GM23338 (cell line): ENCODE data around the gene NDST1. TPM values are rescaled to one million over a fixed set of nuclear protein-coding genes. Genes with fewer than 3 reads are reported as not detected.

Experiments used
- ATAC-seq: fragments of 200-7000 bp; cut with Tn5 transposase; 3 replicates; pipeline ENCODE4 v1.9.1; 2020
- DNase-seq: peaks from one replicate; pipeline ENCODE4 v3.0.0-alpha.2; 2015; ENCODE audit warnings: low spot score
- H2AFZ ChIP-seq: fragments of 200-600 bp; sonication (generic); 2 replicates; pipeline ENCODE4 v1.8.0; 2016; ENCODE audit warnings: antibody characterized with exemption, mild to moderate bottlenecking, moderate library complexity
- H3F3A ChIP-seq: fragments of 200-600 bp; sonication (generic); replicated peaks from 2 replicates; pipeline ENCODE4 v1.8.0; 2017; ENCODE audit warnings: antibody characterized with exemption, mixed run types, low read depth
- H3K27ac ChIP-seq: fragments of 200-600 bp; sonication (generic); 2 replicates; pipeline ENCODE4 v1.6.1; 2016; ENCODE audit warnings: low read depth
- H3K27me3 ChIP-seq: fragments of 200-600 bp; sonication (generic); 2 replicates; pipeline ENCODE4 v1.8.0; 2016; ENCODE audit warnings: mild to moderate bottlenecking, mixed run types, moderate library complexity; ENCODE audit not compliant: insufficient read depth
- H3K36me3 ChIP-seq: fragments of 200-600 bp; sonication (generic); 2 replicates; pipeline ENCODE4 v1.8.0; 2016; ENCODE audit warnings: mild to moderate bottlenecking; ENCODE audit not compliant: insufficient read depth
- H3K4me1 ChIP-seq: fragments of 200-600 bp; sonication (generic); 2 replicates; pipeline ENCODE4 v1.8.0; 2016; ENCODE audit warnings: mild to moderate bottlenecking, moderate library complexity; ENCODE audit not compliant: insufficient read depth
- H3K4me2 ChIP-seq: fragments of 200-600 bp; sonication (generic); 2 replicates; pipeline ENCODE4 v1.7.1; 2017; ENCODE audit warnings: mixed run types
- H3K4me3 ChIP-seq: fragments of 200-600 bp; sonication (generic); 2 replicates; pipeline ENCODE4 v1.6.1; 2016; ENCODE audit warnings: mixed run types
- H3K79me2 ChIP-seq: fragments of 200-600 bp; sonication (generic); replicated peaks from 2 replicates; pipeline ENCODE4 v1.8.0; 2017; ENCODE audit warnings: mild to moderate bottlenecking; ENCODE audit not compliant: insufficient read depth
- H3K9me2 ChIP-seq: fragments of 200-600 bp; sonication (generic); 2 replicates; pipeline ENCODE4 v1.8.0; 2017; ENCODE audit not compliant: insufficient read depth
- H4K20me1 ChIP-seq: fragments of 200-600 bp; sonication (generic); replicated peaks from 2 replicates; pipeline ENCODE4 v1.8.0; 2017; ENCODE audit warnings: mild to moderate bottlenecking; ENCODE audit not compliant: insufficient read depth
- H3K27ac Mint-ChIP-seq: 2 replicates; pipeline ENCODE4 v1.8.0; 2020; ENCODE audit warnings: inconsistent platforms, mild to moderate bottlenecking, moderate library complexity, mixed read lengths
- H3K27me3 Mint-ChIP-seq: 3 replicates; pipeline ENCODE4 v1.8.0; 2022; ENCODE audit warnings: low read depth, mild to moderate bottlenecking, moderate library complexity, mixed read lengths, inconsistent platforms; ENCODE audit not compliant: insufficient read depth, poor library complexity
- H3K36me3 Mint-ChIP-seq: 3 replicates; pipeline ENCODE4 v1.8.0; 2021; ENCODE audit warnings: low read depth, mild to moderate bottlenecking, inconsistent platforms, moderate library complexity, mixed read lengths
- H3K4me1 Mint-ChIP-seq: 3 replicates; pipeline ENCODE4 v1.8.0; 2020; ENCODE audit warnings: mild to moderate bottlenecking, inconsistent platforms, mixed read lengths
- H3K4me3 Mint-ChIP-seq: 3 replicates; pipeline ENCODE4 v1.8.0; 2021; ENCODE audit warnings: moderate library complexity, mild to moderate bottlenecking, inconsistent platforms, mixed read lengths
- H3K9me3 Mint-ChIP-seq: 3 replicates; pipeline ENCODE4 v1.8.0; 2020; ENCODE audit warnings: moderate library complexity, mild to moderate bottlenecking, inconsistent platforms, mixed read lengths
- CREB1 ChIP-seq: fragments of 250-450 bp; sonication (Bioruptor Pico); IDR thresholded peaks from 2 replicates; pipeline ENCODE4 v1.5.0; 2020; ENCODE audit warnings: low read depth, mild to moderate bottlenecking, moderate library complexity
- ETS1 ChIP-seq: IDR thresholded peaks from 2 replicates; pipeline ENCODE4 v1.6.1; 2016; ENCODE audit warnings: antibody characterized with exemption
- EZH2 ChIP-seq: fragments of 200-600 bp; sonication (generic); IDR thresholded peaks from one replicate; pipeline ENCODE4 v1.8.0; 2017; ENCODE audit warnings: antibody characterized with exemption, mild to moderate bottlenecking, low read depth; ENCODE audit not compliant: unreplicated experiment
- EZH2phosphoT487 ChIP-seq: fragments of 200-600 bp; sonication (generic); IDR thresholded peaks from one replicate; pipeline ENCODE4 v1.8.1; 2018; ENCODE audit warnings: antibody characterized with exemption; ENCODE audit not compliant: unreplicated experiment
- JUNB ChIP-seq: IDR thresholded peaks from one replicate; pipeline ENCODE4 v1.6.1; 2016; ENCODE audit warnings: antibody characterized with exemption; ENCODE audit not compliant: unreplicated experiment
- NANOG ChIP-seq: IDR thresholded peaks from 2 replicates; pipeline ENCODE4 v1.6.1; 2016; ENCODE audit warnings: antibody characterized with exemption, borderline replicate concordance
- POLR2AphosphoS5 ChIP-seq: IDR thresholded peaks from 2 replicates; pipeline ENCODE4 v1.6.1; 2016; ENCODE audit warnings: antibody characterized with exemption, low read depth
- STAT1 ChIP-seq: IDR thresholded peaks from one replicate; pipeline ENCODE4 v1.6.1; 2016; ENCODE audit warnings: antibody characterized with exemption; ENCODE audit not compliant: unreplicated experiment
- ZNF114 ChIP-seq: fragments of 250-450 bp; sonication (Bioruptor Pico); IDR thresholded peaks from 2 replicates; pipeline ENCODE4 v1.5.0; 2020; ENCODE audit warnings: mild to moderate bottlenecking, moderate library complexity
- ZNF331 ChIP-seq: fragments of 250-450 bp; sonication (Bioruptor Pico); IDR thresholded peaks from 2 replicates; pipeline ENCODE4 v1.5.0; 2020; ENCODE audit warnings: low read depth, mild to moderate bottlenecking, moderate library complexity
- polyA plus RNA-seq: library from polyadenylated mRNA; unstranded; fragments of >200 nt; fragmentation: Nextera tagmentation; extraction: Ambion mirVana; gene quantifications from 2 replicates; pipeline ENCODE4 v1.2.1, GENCODE V29; 2016
- total RNA-seq: library from RNA; depleted of rRNA; stranded (reverse); fragments of >200 nt; shearing (Covaris generic); gene quantifications from 2 replicates; pipeline ENCODE4 v1.2.3, GENCODE V29; 2014
- TF ChIP-seq, protein P1 (sequence below): fragments of 250-450 bp; sonication (Bioruptor Pico); IDR thresholded peaks from 2 replicates; pipeline ENCODE4 v1.5.0; 2020; ENCODE audit warnings: mild to moderate bottlenecking, moderate library complexity
- TF ChIP-seq, protein P2 (sequence below): IDR thresholded peaks from one replicate; pipeline ENCODE4 v1.6.1; 2018; ENCODE audit warnings: antibody characterized with exemption; ENCODE audit not compliant: unreplicated experiment
- TF ChIP-seq, protein P3 (sequence below), 2 experiments: fragments of 200-600 bp in 1 of 2; sonication (generic) in 1 of 2; conservative IDR thresholded peaks; 2 replicates each; pipeline versions ENCODE4 v1.5.1 to v1.6.1; 2016 to 2017; ENCODE audit warnings: antibody characterized with exemption in 2 of 2, low read depth in 2 of 2, mild to moderate bottlenecking in 2 of 2, moderate library complexity in 1 of 2

The NDST1 gene
- total and polyA plus RNA-seq, 2 experiments from 2014 or later, result 7.3 to 85.0 TPM

GRCh38 chr5:150541895-150542294, 34.0 kb downstream of the NDST1 start:
- H3K4me2 ChIP-seq, result no peak overlapping the region
- Mint-ChIP-seq H3K4me1 (peaks cover 14% of the 10 kb centered on the region), H3K27ac (no peak overlapping the region), H3K36me3 (peaks cover 76% of the 10 kb centered on the region), H3K27me3 (peaks cover 6% of the 10 kb centered on the region), H3K9me3 (peaks cover 3% of the 10 kb centered on the region; the same call in 1 of the 3 replicates), H3K4me3 (no peak overlapping the region)
- H3K79me2 ChIP-seq, result no peaks in the 10 kb centered on the region
- no peak overlapping the region for H3K4me3 ChIP-seq
- H3K27ac ChIP-seq, result no peak overlapping the region
- TF ChIP-seq, protein P1, sequence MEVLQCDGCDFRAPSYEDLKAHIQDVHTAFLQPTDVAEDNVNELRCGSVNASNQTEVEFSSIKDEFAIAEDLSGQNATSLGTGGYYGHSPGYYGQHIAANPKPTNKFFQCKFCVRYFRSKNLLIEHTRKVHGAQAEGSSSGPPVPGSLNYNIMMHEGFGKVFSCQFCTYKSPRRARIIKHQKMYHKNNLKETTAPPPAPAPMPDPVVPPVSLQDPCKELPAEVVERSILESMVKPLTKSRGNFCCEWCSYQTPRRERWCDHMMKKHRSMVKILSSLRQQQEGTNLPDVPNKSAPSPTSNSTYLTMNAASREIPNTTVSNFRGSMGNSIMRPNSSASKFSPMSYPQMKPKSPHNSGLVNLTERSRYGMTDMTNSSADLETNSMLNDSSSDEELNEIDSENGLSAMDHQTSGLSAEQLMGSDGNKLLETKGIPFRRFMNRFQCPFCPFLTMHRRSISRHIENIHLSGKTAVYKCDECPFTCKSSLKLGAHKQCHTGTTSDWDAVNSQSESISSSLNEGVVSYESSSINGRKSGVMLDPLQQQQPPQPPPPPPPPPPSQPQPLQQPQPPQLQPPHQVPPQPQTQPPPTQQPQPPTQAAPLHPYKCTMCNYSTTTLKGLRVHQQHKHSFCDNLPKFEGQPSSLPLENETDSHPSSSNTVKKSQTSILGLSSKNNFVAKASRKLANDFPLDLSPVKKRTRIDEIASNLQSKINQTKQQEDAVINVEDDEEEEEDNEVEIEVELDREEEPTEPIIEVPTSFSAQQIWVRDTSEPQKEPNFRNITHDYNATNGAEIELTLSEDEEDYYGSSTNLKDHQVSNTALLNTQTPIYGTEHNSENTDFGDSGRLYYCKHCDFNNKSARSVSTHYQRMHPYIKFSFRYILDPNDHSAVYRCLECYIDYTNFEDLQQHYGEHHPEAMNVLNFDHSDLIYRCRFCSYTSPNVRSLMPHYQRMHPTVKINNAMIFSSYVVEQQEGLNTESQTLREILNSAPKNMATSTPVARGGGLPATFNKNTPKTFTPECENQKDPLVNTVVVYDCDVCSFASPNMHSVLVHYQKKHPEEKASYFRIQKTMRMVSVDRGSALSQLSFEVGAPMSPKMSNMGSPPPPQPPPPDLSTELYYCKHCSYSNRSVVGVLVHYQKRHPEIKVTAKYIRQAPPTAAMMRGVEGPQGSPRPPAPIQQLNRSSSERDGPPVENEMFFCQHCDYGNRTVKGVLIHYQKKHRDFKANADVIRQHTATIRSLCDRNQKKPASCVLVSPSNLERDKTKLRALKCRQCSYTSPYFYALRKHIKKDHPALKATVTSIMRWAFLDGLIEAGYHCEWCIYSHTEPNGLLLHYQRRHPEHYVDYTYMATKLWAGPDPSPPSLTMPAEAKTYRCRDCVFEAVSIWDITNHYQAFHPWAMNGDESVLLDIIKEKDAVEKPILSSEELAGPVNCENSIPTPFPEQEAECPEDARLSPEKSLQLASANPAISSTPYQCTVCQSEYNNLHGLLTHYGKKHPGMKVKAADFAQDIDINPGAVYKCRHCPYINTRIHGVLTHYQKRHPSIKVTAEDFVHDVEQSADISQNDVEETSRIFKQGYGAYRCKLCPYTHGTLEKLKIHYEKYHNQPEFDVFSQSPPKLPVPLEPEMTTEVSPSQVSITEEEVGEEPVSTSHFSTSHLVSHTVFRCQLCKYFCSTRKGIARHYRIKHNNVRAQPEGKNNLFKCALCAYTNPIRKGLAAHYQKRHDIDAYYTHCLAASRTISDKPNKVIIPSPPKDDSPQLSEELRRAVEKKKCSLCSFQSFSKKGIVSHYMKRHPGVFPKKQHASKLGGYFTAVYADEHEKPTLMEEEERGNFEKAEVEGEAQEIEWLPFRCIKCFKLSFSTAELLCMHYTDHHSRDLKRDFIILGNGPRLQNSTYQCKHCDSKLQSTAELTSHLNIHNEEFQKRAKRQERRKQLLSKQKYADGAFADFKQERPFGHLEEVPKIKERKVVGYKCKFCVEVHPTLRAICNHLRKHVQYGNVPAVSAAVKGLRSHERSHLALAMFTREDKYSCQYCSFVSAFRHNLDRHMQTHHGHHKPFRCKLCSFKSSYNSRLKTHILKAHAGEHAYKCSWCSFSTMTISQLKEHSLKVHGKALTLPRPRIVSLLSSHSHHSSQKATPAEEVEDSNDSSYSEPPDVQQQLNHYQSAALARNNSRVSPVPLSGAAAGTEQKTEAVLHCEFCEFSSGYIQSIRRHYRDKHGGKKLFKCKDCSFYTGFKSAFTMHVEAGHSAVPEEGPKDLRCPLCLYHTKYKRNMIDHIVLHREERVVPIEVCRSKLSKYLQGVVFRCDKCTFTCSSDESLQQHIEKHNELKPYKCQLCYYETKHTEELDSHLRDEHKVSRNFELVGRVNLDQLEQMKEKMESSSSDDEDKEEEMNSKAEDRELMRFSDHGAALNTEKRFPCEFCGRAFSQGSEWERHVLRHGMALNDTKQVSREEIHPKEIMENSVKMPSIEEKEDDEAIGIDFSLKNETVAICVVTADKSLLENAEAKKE (CRISPR knock-in tag), result no peak
- TF ChIP-seq CREB1 (CRISPR knock-in tag) (no peak), ETS1 (no peak), POLR2AphosphoS5 (no peak), EZH2phosphoT487 (no peak), ZNF114 (CRISPR knock-in tag) (no peak), STAT1 (no peak), ZNF331 (CRISPR knock-in tag) (no peak), JUNB (no peak), NANOG (no peak), EZH2 (no peak)
- TF ChIP-seq, protein P2, sequence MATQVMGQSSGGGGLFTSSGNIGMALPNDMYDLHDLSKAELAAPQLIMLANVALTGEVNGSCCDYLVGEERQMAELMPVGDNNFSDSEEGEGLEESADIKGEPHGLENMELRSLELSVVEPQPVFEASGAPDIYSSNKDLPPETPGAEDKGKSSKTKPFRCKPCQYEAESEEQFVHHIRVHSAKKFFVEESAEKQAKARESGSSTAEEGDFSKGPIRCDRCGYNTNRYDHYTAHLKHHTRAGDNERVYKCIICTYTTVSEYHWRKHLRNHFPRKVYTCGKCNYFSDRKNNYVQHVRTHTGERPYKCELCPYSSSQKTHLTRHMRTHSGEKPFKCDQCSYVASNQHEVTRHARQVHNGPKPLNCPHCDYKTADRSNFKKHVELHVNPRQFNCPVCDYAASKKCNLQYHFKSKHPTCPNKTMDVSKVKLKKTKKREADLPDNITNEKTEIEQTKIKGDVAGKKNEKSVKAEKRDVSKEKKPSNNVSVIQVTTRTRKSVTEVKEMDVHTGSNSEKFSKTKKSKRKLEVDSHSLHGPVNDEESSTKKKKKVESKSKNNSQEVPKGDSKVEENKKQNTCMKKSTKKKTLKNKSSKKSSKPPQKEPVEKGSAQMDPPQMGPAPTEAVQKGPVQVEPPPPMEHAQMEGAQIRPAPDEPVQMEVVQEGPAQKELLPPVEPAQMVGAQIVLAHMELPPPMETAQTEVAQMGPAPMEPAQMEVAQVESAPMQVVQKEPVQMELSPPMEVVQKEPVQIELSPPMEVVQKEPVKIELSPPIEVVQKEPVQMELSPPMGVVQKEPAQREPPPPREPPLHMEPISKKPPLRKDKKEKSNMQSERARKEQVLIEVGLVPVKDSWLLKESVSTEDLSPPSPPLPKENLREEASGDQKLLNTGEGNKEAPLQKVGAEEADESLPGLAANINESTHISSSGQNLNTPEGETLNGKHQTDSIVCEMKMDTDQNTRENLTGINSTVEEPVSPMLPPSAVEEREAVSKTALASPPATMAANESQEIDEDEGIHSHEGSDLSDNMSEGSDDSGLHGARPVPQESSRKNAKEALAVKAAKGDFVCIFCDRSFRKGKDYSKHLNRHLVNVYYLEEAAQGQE, result no peak
- TF ChIP-seq, protein P3, sequence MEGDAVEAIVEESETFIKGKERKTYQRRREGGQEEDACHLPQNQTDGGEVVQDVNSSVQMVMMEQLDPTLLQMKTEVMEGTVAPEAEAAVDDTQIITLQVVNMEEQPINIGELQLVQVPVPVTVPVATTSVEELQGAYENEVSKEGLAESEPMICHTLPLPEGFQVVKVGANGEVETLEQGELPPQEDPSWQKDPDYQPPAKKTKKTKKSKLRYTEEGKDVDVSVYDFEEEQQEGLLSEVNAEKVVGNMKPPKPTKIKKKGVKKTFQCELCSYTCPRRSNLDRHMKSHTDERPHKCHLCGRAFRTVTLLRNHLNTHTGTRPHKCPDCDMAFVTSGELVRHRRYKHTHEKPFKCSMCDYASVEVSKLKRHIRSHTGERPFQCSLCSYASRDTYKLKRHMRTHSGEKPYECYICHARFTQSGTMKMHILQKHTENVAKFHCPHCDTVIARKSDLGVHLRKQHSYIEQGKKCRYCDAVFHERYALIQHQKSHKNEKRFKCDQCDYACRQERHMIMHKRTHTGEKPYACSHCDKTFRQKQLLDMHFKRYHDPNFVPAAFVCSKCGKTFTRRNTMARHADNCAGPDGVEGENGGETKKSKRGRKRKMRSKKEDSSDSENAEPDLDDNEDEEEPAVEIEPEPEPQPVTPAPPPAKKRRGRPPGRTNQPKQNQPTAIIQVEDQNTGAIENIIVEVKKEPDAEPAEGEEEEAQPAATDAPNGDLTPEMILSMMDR (conservative IDR thresholded peaks at IDR 0.05; ENCODE audit: low read depth in 2 of 2), result no peak
- DNase-seq (no peak), ATAC-seq (no peak)
- peaks cover 3% of the 10 kb centered on the region; the same call in 1 of the 2 replicates for H3K4me1 ChIP-seq
- peaks cover 7% of the 10 kb centered on the region; the same call in 1 of the 2 replicates for H3F3A ChIP-seq
- H3K36me3 ChIP-seq, result peaks cover 20% of the 10 kb centered on the region
- H2AFZ ChIP-seq, result no peak overlapping the region
- H3K9me2 ChIP-seq, result no peaks in the 10 kb centered on the region
- peaks cover 12% of the 10 kb centered on the region; the same call in 1 of the 2 replicates for H4K20me1 ChIP-seq
- no peaks in the 10 kb centered on the region for H3K27me3 ChIP-seq
